ENCODE data around the gene TMCC1.
"Not testable (repeated sequence)": the region's sequence is repeated elsewhere in the genome, so short reads cannot be mapped to it uniquely, and the experiment has no call there.

TMCC1 gene

GRCh38 chr3:129892857-129893580, 492 bp downstream of the TMCC1 start:
- peak; percentile 43 for DNase-seq (ENCODE audit: low spot score)

DNA sequence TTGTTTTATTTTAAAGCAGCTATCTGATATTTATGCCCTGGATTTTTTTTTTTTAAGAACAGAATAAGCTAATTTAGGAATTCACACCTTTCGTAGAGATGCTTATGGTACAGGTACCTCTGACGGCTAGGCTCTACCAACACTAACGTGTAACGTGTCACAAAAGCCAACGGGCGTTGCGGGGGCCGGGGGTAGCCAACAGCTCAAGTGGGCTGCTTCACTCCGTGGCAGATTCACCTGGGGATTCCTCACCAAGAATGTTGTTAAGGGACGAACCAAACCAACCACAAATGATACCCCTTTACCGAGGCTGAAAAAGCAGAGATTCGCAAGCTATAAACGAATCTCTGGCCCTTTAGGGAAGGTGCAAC, 1.0 kb downstream of the TMCC1 start:
- DNase-seq (ENCODE audit: low spot score): no peak

- no peak for DNase-seq (ENCODE audit: low spot score)
These were observed 2.6 kb downstream of the TMCC1 start for GRCh38 chr3:129890891-129891290.

GRCh38 chr3:129890125-129890524, 3.4 kb downstream of the TMCC1 start:
- no peak for DNase-seq (ENCODE audit: low spot score)

- DNase-seq (ENCODE audit: low spot score): no peak
These were observed 4.7 kb downstream of the TMCC1 start for GRCh38 chr3:129888771-129889170.

DNA sequence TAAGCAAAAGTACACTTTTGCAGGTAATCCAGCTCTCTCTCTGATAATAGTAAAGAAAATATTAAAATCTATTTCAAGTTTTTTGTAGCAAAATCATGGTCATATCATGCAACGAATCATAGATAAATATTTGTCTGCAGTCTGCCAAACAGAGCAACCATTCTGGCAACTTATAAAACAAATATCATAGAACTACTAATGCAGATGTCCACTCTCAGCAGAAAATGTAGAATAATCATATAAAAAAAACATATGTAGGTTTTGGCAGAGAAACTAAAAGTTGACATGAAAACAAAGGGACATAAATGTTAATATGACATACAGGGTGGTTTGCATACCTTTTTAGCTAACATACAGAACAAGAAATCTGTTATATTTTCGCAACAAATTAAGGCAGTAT, 12.2 kb downstream of the TMCC1 start:
- no peak for DNase-seq (ENCODE audit: low spot score)

GRCh38 chr3:129878355-129878754, 15.2 kb downstream of the TMCC1 start:
- no peak for DNase-seq (ENCODE audit: low spot score)

DNA sequence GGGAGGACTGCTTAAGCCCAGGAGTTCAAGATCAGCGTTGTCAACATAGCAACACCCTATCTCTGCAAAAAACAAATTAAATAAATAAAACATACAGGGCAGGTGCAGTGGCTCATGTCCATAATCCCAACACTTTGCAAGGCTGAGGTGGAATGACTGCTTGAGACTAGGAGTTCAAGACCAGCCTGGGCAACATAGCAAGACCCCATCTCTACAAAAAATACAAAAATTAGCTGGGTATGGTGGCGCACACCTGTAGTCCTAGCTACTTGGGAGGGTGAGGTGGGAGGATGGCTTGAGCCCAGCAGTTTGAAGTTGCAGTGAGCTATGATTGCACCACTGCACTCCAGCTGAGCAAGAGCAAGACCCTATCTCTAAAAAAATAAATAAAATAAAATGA, 19.0 kb downstream of the TMCC1 start:
- DNase-seq (ENCODE audit: low spot score): not testable (repeated sequence)

- no peak for DNase-seq (ENCODE audit: low spot score)
These were observed 24.6 kb downstream of the TMCC1 start for GRCh38 chr3:129868912-129869311.

GRCh38 chr3:129867506-129868124, 25.9 kb downstream of the TMCC1 start:
- no peak for DNase-seq (ENCODE audit: low spot score)

DNA sequence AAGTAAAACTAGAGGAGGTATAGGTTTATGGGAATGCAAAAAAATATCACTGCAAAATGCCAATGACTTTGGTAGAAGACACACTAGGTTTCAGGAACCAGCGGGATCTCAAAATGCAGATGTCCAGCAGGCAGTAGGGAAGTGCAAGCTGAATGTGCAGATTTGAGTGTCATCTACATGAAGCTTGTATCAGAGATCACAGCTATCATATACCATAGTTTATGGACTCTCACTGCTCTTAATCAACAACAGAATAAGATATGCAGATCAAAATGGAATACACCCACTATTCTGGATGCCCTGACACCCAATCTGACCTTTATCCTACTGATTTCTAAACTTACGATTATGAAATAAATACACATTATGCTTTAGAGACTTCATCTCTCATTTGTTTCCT, 27.7 kb downstream of the TMCC1 start:
- no peak for DNase-seq (ENCODE audit: low spot score)

DNA sequence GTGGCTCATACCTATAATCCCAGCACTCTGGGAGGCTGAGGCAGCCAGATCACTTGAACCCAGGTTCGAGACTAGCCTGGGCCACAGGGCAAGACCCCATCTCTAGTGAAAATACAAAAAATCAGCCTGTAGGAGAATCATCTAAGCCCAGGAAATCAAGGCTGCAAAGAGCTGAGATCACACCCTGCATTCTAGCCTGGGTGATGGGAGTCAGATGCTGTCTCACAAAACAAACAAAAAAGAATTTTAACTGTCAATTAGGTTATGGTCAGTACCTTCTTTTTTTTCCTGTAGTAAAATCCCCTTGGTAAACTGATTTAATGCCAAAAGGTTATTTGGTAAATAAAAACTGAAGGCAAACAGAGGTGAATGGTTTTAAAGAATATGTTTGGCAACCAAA, 29.0 kb downstream of the TMCC1 start:
- DNase-seq (ENCODE audit: low spot score): no peak

- DNase-seq (ENCODE audit: low spot score): no peak
These were observed 34.2 kb downstream of the TMCC1 start for GRCh38 chr3:129859272-129859671.

DNA sequence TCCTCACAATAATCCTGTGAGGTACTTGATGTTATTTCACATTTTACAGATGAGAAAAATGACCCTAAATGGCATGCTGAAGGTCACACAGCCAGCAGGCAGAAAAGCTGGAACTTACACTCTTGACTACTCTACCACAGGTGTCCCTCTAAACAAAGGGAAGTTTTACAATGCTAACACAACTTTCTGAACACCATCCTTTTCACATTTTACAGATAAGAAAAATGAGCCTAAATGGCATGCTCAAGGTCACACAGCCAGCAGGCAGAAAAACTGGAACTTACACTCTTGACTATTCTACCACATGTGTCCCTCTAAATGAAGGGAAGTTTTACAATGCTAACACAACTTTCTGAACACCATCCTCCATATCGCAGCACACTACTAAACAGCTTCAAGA, 35.6 kb downstream of the TMCC1 start:
- DNase-seq (ENCODE audit: low spot score): no peak

DNA sequence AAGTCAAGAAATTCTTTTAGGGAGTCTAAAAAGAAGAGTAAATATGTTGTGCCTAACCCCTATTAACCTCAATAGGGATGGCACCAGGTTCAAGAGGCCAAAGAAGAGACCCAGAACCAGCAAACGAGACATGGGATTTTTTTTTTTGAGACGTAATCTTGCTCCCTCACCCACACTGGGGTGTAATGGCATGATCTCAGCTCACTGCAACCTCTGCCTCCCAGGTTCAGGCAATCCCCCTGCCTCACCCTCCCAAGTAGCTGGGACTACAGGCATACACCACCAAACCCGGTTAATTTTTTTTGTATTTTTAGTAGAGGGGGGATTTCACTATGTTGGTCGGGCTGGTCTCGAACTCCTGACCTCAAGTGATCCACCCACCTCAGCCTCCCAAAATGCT, 36.7 kb downstream of the TMCC1 start:
- not testable (repeated sequence) for DNase-seq (ENCODE audit: low spot score)

GRCh38 chr3:129855832-129856419, 37.6 kb downstream of the TMCC1 start:
- DNase-seq (ENCODE audit: low spot score): no peak

DNA sequence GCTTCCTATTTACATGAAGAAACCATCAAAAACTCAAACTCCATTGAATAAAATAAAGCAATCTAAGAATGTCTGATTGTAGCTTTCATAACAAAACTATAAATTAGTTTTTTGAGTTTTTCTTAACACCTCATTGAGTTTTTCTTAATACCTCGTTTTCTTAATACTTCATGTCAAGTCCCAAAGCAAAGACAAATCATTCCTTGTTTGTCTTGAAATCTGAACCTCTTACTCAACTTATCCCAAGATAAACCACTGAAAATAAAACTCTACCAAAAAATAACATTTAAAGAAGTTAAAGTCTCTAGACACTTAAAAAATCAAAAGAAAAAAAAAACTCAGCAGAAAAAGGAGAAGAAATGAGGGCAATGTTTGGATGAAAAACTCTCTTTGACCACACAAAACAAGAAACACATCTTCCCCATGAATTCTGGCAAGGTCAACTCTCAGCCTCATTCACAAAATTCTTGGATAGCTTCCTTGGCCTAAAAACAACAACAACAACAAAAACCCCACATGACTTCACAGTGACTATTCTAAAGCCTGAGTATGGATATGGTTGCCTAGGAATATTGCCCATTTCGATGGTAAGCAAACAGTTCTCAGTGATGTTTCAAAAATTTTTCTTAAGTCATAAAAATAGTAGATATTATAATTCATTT, 38.2 kb downstream of the TMCC1 start:
- DNase-seq (ENCODE audit: low spot score): no peak

DNA sequence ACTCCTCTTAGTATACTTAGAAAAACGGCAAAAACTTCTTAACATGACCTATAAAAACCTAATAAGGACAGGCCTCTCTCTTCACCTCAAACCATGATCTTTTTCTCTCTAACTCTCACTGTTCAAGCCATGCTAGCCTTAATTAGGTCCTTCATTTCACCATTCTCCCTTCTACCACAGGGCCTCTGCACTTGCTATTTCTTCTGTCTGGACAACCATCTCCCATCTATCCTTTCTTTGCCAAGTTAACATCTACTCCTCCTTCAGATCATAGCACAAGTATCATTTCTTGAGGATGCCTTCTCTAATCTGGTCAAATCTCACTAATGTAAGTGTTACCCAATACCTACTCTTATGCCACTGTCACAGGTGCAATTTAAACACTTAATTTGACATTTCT, 39.1 kb downstream of the TMCC1 start:
- no peak for DNase-seq (ENCODE audit: low spot score)

GRCh38 chr3:129845956-129846355, 47.6 kb downstream of the TMCC1 start:
- DNase-seq (ENCODE audit: low spot score): no peak

GRCh38 chr3:129840707-129841360, 52.7 kb downstream of the TMCC1 start:
- no peak for DNase-seq (ENCODE audit: low spot score)

DNA sequence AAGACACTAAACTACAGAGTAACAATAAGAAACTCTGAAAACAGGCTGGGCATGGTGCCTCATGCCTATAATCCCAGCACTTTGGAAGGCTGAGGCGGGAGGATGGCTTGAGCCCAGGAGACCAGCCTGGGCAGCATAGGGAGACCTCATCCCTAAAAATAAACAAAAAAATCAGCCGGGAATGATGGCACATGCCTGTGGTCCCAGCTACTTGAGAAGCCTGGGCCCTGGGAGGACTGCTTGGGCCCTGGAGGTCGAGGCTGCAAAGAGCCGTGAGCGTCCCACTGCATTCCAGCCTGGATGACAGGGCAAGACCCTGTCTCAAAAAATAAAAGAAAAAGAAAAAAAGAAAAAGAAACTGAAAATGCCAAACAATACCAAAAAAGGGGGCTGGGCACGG, 55.4 kb downstream of the TMCC1 start:
- no peak for DNase-seq (ENCODE audit: low spot score)

- no peak for DNase-seq (ENCODE audit: low spot score)
These were observed 56.4 kb downstream of the TMCC1 start for GRCh38 chr3:129837065-129837642.

All from iPS-NIHi11 (cell line).